Kidney epithelial cell (primary cell): Measurements from ENCODE around the gene CDC45. TPM values are rescaled to one million over a fixed set of nuclear protein-coding genes. Genes with fewer than 3 reads are reported as not detected.
"Not testable (repeated sequence)": the region's sequence is repeated elsewhere in the genome, so short reads cannot be mapped to it uniquely, and the experiment has no call there.

ENCODE experiments used
- DNase-seq: peaks from one replicate; pipeline ENCODE4 v3.0.0-alpha.2; 2010; ENCODE audit warnings: low read depth
- H3K27me3 ChIP-seq: 2 replicates; pipeline ENCODE4 v1.6.0; 2011; ENCODE audit warnings: low read length; ENCODE audit not compliant: control insufficient read depth, insufficient read depth
- H3K36me3 ChIP-seq: 2 replicates; pipeline ENCODE4 v1.5.1; 2011; ENCODE audit warnings: low read length; ENCODE audit not compliant: control insufficient read depth, insufficient read depth
- H3K4me3 ChIP-seq: 2 replicates; pipeline ENCODE4 v1.5.1; 2011; ENCODE audit warnings: low read depth, mild to moderate bottlenecking, control low read depth, low read length
- total RNA-seq: library from RNA; depleted of rRNA; stranded (reverse); fragments of >200 nt; gene quantifications from 2 replicates; pipeline ENCODE4 v1.2.3, GENCODE V29; 2015
- TF ChIP-seq, protein P1 (sequence below): IDR thresholded peaks from 2 replicates; pipeline ENCODE4 v1.5.1; 2011; ENCODE audit warnings: mild to moderate bottlenecking, moderate library complexity, low read length, control low read depth, inconsistent platforms; ENCODE audit not compliant: insufficient read depth, poor library complexity, severe bottlenecking

CDC45 gene
- total RNA-seq, 1 donor from 2014 or later: 5.6 TPM

DNA sequence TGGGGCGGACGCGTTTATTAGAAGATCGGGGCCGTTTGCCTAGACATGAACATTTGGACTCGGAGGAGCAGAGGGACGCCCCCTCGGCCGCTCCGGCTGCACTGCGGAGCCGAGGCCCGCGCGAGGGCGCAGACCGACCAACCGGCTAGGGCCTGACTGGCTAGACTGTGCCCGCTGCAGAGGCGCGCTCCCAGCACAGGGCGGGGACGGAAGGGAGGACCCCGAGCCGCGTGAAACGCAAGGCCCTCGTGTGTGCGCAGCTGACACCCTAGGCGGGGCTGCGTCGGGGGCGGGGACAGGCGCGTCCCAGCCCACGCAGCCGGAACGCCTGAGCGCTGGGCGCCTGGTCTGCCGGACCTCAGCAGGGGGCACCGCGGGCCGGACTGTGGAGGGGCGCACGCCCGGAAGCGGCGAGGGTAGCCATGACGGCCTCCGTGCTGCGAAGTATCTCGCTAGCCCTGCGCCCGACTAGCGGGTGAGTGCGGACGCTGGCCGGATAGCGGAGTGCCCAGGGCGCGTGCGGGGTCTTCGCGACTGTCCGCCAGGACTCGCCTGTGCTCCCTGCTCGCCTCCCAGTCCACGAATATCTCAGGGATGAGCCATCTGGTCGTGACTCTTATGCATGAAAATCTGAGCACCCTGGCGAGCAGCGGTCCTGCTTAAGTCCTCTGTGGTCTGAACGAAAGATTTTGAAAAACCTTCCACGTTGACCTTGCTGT, 47.4 kb upstream of the CDC45 start, which contains the start of gene MRPL40:
Gene MRPL40 (plus strand): TSS at position 413 of the 719 bp plus-strand sequence. CDS start 10 bp downstream, at position 423.
- Histone ChIP-seq H3K4me3 (peak within 1 kb of the TSS; percentile 64), H3K36me3 (no peaks in the 10 kb centered on the region), H3K27me3 (no peaks in the 10 kb centered on the region)
- TF ChIP-seq, protein P1, sequence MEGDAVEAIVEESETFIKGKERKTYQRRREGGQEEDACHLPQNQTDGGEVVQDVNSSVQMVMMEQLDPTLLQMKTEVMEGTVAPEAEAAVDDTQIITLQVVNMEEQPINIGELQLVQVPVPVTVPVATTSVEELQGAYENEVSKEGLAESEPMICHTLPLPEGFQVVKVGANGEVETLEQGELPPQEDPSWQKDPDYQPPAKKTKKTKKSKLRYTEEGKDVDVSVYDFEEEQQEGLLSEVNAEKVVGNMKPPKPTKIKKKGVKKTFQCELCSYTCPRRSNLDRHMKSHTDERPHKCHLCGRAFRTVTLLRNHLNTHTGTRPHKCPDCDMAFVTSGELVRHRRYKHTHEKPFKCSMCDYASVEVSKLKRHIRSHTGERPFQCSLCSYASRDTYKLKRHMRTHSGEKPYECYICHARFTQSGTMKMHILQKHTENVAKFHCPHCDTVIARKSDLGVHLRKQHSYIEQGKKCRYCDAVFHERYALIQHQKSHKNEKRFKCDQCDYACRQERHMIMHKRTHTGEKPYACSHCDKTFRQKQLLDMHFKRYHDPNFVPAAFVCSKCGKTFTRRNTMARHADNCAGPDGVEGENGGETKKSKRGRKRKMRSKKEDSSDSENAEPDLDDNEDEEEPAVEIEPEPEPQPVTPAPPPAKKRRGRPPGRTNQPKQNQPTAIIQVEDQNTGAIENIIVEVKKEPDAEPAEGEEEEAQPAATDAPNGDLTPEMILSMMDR: no peak
- peak; percentile 56 for DNase-seq

- H3K4me3 ChIP-seq: no peak overlapping the region
- no peaks in the 10 kb centered on the region for H3K36me3 ChIP-seq
- H3K27me3 ChIP-seq: no peaks in the 10 kb centered on the region
- TF ChIP-seq, protein P1: no peak
- no peak for DNase-seq
Measured at GRCh38 chr22:19434401-19434800, 45.3 kb upstream of the CDC45 start.

DNA sequence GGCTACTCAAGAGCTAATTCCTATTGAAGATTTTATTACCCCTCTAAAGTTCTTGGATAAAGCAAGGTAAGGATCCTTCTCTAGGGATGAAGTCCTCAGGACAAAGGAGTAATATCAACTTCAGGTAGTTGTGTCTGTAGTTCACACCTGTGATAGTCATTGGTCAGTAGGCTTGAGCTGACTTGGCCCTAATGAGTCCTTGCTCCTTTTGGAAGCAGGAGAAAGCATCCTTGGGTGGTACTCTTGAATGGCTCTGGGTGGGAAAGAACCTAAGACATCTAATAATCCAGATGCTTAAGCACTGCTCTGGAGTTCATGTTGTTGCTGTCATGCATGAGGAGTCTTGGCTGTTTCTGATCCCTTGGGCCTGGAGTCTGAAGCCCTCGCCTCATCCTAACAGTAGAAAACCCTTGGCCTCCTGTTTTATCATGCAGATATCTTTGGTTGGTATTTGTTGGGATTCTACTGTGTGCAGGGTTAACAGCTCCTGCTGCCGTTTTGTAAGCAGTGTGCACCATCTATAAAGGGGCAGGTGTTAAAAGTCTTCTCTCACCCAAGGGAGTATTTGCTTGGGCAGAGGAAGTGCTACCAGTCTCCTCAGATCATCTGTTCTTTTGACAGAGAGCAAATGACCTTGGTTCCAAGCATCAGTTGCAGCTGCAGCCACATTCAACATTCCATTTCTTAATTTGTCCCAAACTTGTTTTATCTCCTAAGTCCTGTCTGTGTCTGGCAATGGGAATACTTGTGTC, 44.7 kb upstream of the CDC45 start:
- no peaks in the 10 kb centered on the region for H3K27me3 ChIP-seq
- TF ChIP-seq, protein P1: no peak
- no peak for DNase-seq
- H3K36me3 ChIP-seq: no peaks in the 10 kb centered on the region
- H3K4me3 ChIP-seq: no peak overlapping the region

- not testable (repeated sequence) for H3K4me3 ChIP-seq, DNase-seq, H3K27me3 ChIP-seq, H3K36me3 ChIP-seq
Measured at GRCh38 chr22:19436444-19437161, 43.1 kb upstream of the CDC45 start.

GRCh38 chr22:19438298-19438697, 41.4 kb upstream of the CDC45 start:
- no peaks in the 10 kb centered on the region for H3K36me3 ChIP-seq
- H3K27me3 ChIP-seq: no peaks in the 10 kb centered on the region
- TF ChIP-seq, protein P1: no peak
- H3K4me3 ChIP-seq: no peak overlapping the region
- DNase-seq: no peak

DNA sequence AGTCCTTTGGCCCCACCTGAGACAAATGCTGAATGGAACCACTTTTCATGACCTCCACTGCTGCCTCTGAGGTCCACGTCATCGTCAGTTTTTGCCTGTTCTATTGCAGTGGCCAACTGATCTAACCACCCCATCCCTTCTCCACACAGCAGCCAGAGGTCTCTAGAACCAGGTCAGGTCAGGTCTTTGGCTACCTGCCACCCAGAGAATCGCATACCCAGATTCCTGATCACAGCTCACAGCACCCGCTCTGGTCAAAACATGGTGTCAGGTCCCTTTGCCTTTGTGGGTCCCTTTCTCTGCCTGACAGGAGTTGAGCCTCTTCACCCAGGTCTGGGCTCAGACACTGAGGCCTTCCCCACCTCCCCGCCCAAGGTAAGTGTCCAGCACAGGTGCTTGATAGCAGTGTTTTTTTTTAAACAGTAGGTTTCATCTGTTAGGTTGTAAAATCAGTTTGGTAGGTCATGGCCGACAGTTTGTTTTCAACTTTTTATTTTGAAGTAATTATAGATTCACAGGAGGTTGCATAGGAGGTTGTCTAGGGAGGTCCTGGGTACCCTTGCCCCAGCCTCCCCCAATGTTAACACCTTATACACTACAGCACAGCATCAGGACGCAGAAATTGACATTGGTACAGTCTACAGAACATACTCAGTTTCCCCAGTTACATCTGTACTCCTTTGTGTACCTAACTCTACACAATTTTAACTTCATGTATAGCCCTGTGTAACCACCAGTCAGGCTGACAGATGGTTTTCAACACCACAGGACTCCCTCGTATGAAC, 39.1 kb upstream of the CDC45 start:
- DNase-seq: no peak
- TF ChIP-seq, protein P1: no peak
- peaks cover 2% of the 10 kb centered on the region for H3K36me3 ChIP-seq
- H3K27me3 ChIP-seq: no peaks in the 10 kb centered on the region
- no peak overlapping the region for H3K4me3 ChIP-seq
